Left renal pelvis (tissue), 4 donors: ENCODE measurements around the gene ARSA. TPM values are rescaled to one million over a fixed set of nuclear protein-coding genes. Genes with fewer than 3 reads are reported as not detected.
"Not testable (repeated sequence)": the region's sequence is repeated elsewhere in the genome, so short reads cannot be mapped to it uniquely, and the experiment has no call there.

Source experiments
- DNase-seq, 4 donors: peaks; one replicate each; pipeline ENCODE4 v3.0.0-alpha.2; 2013; ENCODE audit warnings: low read depth in 4 of 4, low spot score in 3 of 4
- polyA plus RNA-seq, 4 donors: library from polyadenylated mRNA; unstranded; fragments of 120-200 nt; gene quantifications; one replicate each; pipeline ENCODE4 v1.2.1, GENCODE V29; 2013; ENCODE audit not compliant: insufficient read length in 4 of 4

ARSA gene
- polyA plus RNA-seq, 4 donors = 6.3 to 26.6 (median 13.4) TPM

- no peak for DNase-seq
Observed at GRCh38 chr22:50624347-50625130, 3.4 kb downstream of the ARSA start.

GRCh38 chr22:50622723-50623327 lies 5.1 kb downstream of the ARSA start:
- DNase-seq = no peak

GRCh38 chr22:50621948-50622722 lies 5.8 kb downstream of the ARSA start:
- DNase-seq = no peak

GRCh38 chr22:50621356-50621880 lies 6.5 kb downstream of the ARSA start:
- no peak for DNase-seq

GRCh38 chr22:50620593-50621355 lies 7.2 kb downstream of the ARSA start:
- no peak for DNase-seq

- DNase-seq = not testable (repeated sequence)
Observed at GRCh38 chr22:50614296-50614695, 13.7 kb downstream of the ARSA start.

GRCh38 chr22:50613291-50613981 lies 14.5 kb downstream of the ARSA start:
- no peak for DNase-seq

- no peak for DNase-seq
Observed at GRCh38 chr22:50612528-50613221, 15.3 kb downstream of the ARSA start.

- no peak for DNase-seq
Observed at GRCh38 chr22:50612168-50612527, 15.8 kb downstream of the ARSA start.

- no peak for DNase-seq
Observed at GRCh38 chr22:50611341-50612060, 16.5 kb downstream of the ARSA start.

GRCh38 chr22:50610581-50610980 lies 17.4 kb downstream of the ARSA start:
- DNase-seq = no peak

GRCh38 chr22:50610041-50610451 lies 17.9 kb downstream of the ARSA start:
- DNase-seq = no peak

GRCh38 chr22:50609599-50609998 lies 18.4 kb downstream of the ARSA start:
- no peak for DNase-seq

- no peak for DNase-seq
Observed at GRCh38 chr22:50608996-50609395, 19.0 kb downstream of the ARSA start.

- DNase-seq = not testable (repeated sequence)
Observed at GRCh38 chr22:50608058-50608840, 19.7 kb downstream of the ARSA start.

GRCh38 chr22:50607659-50608020 lies 20.3 kb downstream of the ARSA start:
- no peak for DNase-seq

GRCh38 chr22:50606946-50607658 lies 20.9 kb downstream of the ARSA start:
- DNase-seq = no peak
